ENCODE data around the gene METTL27. TPM values are rescaled to one million over a fixed set of nuclear protein-coding genes. Genes with fewer than 3 reads are reported as not detected.
A peak's percentile ranks its signal among the peaks of the same experiment; 100 is the strongest.
"Not testable (repeated sequence)": the region's sequence is repeated elsewhere in the genome, so short reads cannot be mapped to it uniquely, and the experiment has no call there.

Gene METTL27
- total RNA-seq, 1 donor from 2014 or later, result 10.5 TPM

- Mint-ChIP-seq H3K36me3 (no peaks in the 10 kb centered on the region), H3K4me3 (no peak overlapping the region), H3K4me1 (peaks cover 24% of the 10 kb centered on the region), H3K9me3 (no peaks in the 10 kb centered on the region), H3K27me3 (ENCODE audit: insufficient read depth, low read depth) (peaks cover 24% of the 10 kb centered on the region), H3K27ac (no peak overlapping the region)
- TF ChIP-seq, protein P1, sequence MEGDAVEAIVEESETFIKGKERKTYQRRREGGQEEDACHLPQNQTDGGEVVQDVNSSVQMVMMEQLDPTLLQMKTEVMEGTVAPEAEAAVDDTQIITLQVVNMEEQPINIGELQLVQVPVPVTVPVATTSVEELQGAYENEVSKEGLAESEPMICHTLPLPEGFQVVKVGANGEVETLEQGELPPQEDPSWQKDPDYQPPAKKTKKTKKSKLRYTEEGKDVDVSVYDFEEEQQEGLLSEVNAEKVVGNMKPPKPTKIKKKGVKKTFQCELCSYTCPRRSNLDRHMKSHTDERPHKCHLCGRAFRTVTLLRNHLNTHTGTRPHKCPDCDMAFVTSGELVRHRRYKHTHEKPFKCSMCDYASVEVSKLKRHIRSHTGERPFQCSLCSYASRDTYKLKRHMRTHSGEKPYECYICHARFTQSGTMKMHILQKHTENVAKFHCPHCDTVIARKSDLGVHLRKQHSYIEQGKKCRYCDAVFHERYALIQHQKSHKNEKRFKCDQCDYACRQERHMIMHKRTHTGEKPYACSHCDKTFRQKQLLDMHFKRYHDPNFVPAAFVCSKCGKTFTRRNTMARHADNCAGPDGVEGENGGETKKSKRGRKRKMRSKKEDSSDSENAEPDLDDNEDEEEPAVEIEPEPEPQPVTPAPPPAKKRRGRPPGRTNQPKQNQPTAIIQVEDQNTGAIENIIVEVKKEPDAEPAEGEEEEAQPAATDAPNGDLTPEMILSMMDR (IDR thresholded peaks at IDR 0.05), result no peak
- TF ChIP-seq EZH2 (IDR thresholded peaks at IDR 0.05) (no peak), EZH2phosphoT487 (IDR thresholded peaks at IDR 0.05) (no peak)
- Histone ChIP-seq H3K4me3 (no peak overlapping the region), H3K27me3 (no peaks in the 10 kb centered on the region), H4K20me1 (ENCODE audit: low read depth) (no peaks in the 10 kb centered on the region), H3K79me2 (ENCODE audit: low read depth) (no peaks in the 10 kb centered on the region), H3K27ac (no peak overlapping the region), H3K9ac (no peak overlapping the region), H3K4me2 (no peak overlapping the region), H2AFZ (replicated peaks) (no peak overlapping the region), H3F3A (ENCODE audit: low read depth) (no peaks in the 10 kb centered on the region), H3K36me3 (no peaks in the 10 kb centered on the region), H3K9me3 (ENCODE audit: low read depth) (no peaks in the 10 kb centered on the region), H3K4me1 (peaks cover 7% of the 10 kb centered on the region)
- no peak for DNase-seq (ENCODE audit: low spot score)
These were observed 43.2 kb upstream of the METTL27 start for GRCh38 chr7:73885433-73885974.

DNA sequence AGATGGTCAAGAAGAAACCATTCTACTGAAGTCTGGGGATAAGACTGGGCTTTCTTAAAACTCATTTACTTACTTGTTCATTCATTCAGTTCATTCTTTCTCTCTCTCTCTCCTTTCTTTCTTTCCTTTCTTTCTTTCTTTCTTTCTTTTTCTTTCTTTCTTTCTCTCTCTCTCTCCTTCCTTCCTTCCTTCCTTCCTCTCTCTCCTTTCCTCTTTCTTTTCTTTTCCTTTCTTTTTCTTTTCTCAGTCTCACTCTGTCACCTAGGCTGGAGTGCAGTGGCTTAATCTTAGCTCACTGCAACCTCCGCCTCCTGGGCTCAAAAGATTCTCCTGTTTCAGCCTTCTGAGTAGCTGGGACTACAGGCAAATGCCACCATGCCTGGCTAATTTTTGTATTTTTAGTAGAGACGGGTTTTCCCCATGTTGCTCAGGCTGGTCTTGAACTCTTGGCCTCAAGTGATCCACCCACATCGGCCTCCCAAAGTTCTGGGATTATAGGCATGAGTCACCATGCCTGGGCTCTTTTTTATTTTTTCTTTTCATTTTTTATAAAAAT, 42.6 kb upstream of the METTL27 start:
- H3K27ac ChIP-seq; H3K4me3 Mint-ChIP-seq; DNase-seq (ENCODE audit: low spot score); H3K9me3 Mint-ChIP-seq; H3K79me2 ChIP-seq (ENCODE audit: low read depth); H3K4me3 ChIP-seq; H3K9ac ChIP-seq; H3K36me3 ChIP-seq; H3K27me3 ChIP-seq; H3K36me3 Mint-ChIP-seq; H3K27ac Mint-ChIP-seq; H4K20me1 ChIP-seq (ENCODE audit: low read depth); H3K4me2 ChIP-seq; H3K9me3 ChIP-seq (ENCODE audit: low read depth); H3K4me1 ChIP-seq; H2AFZ ChIP-seq (replicated peaks); H3F3A ChIP-seq (ENCODE audit: low read depth): not testable (repeated sequence)
- H3K27me3 Mint-ChIP-seq (ENCODE audit: insufficient read depth, low read depth), result peaks cover 24% of the 10 kb centered on the region
- peaks cover 27% of the 10 kb centered on the region for H3K4me1 Mint-ChIP-seq

DNA sequence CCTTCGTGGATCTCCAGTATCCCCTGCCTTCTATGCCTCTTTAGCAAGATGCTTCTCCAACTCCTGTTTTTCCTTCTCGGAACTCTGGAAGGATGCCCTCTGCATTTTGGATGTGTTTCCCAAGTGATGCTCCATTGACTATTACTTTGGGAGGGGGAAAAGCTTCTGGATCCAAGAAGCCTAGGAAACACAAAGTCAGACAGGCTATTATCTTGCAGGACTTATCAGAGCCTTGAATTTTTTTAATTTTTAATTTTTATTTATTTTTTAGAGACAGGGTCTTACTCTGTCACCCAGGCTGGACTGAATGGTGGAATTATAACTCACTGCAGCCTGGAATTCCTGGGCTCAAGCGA, 39.7 kb upstream of the METTL27 start:
- Histone ChIP-seq H3K4me3 (no peak overlapping the region), H3K27me3 (no peaks in the 10 kb centered on the region), H3K4me1 (peaks cover 7% of the 10 kb centered on the region), H3K27ac (no peak overlapping the region), H3K4me2 (no peak overlapping the region), H3K36me3 (no peaks in the 10 kb centered on the region), H3K9ac (no peak overlapping the region), H3K9me3 (ENCODE audit: low read depth) (no peaks in the 10 kb centered on the region), H2AFZ (replicated peaks) (no peak overlapping the region), H4K20me1 (ENCODE audit: low read depth) (no peaks in the 10 kb centered on the region), H3K79me2 (ENCODE audit: low read depth) (no peaks in the 10 kb centered on the region), H3F3A (ENCODE audit: low read depth) (no peaks in the 10 kb centered on the region)
- Mint-ChIP-seq H3K4me1 (peaks cover 17% of the 10 kb centered on the region), H3K9me3 (no peaks in the 10 kb centered on the region), H3K27ac (no peak overlapping the region), H3K36me3 (no peaks in the 10 kb centered on the region), H3K27me3 (ENCODE audit: insufficient read depth, low read depth) (peaks cover 12% of the 10 kb centered on the region), H3K4me3 (no peak overlapping the region)
- no peak for DNase-seq (ENCODE audit: low spot score)
- no peak for TF ChIP-seq EZH2phosphoT487 (IDR thresholded peaks at IDR 0.05)
- TF ChIP-seq, protein P1 (IDR thresholded peaks at IDR 0.05), result no peak
- TF ChIP-seq EZH2 (IDR thresholded peaks at IDR 0.05), result no peak

- H3K36me3 ChIP-seq, result no peaks in the 10 kb centered on the region
- no peak for TF ChIP-seq EZH2 (IDR thresholded peaks at IDR 0.05)
- no peaks in the 10 kb centered on the region for H3K27me3 ChIP-seq
- Mint-ChIP-seq H3K27me3 (ENCODE audit: insufficient read depth, low read depth) (peaks cover 11% of the 10 kb centered on the region), H3K27ac (peak overlapping the region; percentile 17), H3K9me3 (no peaks in the 10 kb centered on the region), H3K36me3 (no peaks in the 10 kb centered on the region), H3K4me1 (peaks cover 14% of the 10 kb centered on the region), H3K4me3 (no peak overlapping the region)
- H3K9ac ChIP-seq, result no peak overlapping the region
- no peaks in the 10 kb centered on the region for H4K20me1 ChIP-seq (ENCODE audit: low read depth)
- no peak overlapping the region for H3K4me2 ChIP-seq
- no peaks in the 10 kb centered on the region for H3F3A ChIP-seq (ENCODE audit: low read depth)
- no peak overlapping the region for H3K27ac ChIP-seq
- H3K79me2 ChIP-seq (ENCODE audit: low read depth), result no peaks in the 10 kb centered on the region
- H2AFZ ChIP-seq (replicated peaks), result no peak overlapping the region
- peaks cover 3% of the 10 kb centered on the region for H3K4me1 ChIP-seq
- H3K4me3 ChIP-seq, result no peak overlapping the region
- no peak for DNase-seq (ENCODE audit: low spot score)
- no peaks in the 10 kb centered on the region for H3K9me3 ChIP-seq (ENCODE audit: low read depth)
These were observed 39.2 kb upstream of the METTL27 start for GRCh38 chr7:73881352-73882046.

Data from neural progenitor cell (in vitro differentiated cells).